Ascending aorta (tissue), 2 donors: ENCODE data around the gene PPP6R3. TPM values are rescaled to one million over a fixed set of nuclear protein-coding genes. Genes with fewer than 3 reads are reported as not detected.
A peak's percentile ranks its signal among the peaks of the same experiment; 100 is the strongest.

Experiments
- DNase-seq, 2 donors: peaks; one replicate each; pipeline ENCODE4 v3.0.0-alpha.2; 2019; ENCODE audit warnings: low spot score in 2 of 2
- H3K27ac ChIP-seq, 2 donors: fragments of 200-600 bp; sonication (generic); one replicate each; pipeline ENCODE4 v1.5.1; 2016 to 2017; ENCODE audit warnings: mild to moderate bottlenecking in 1 of 2
- H3K27me3 ChIP-seq: fragments of 200-600 bp; sonication (generic); one replicate; pipeline ENCODE4 v1.5.1; 2017
- H3K36me3 ChIP-seq, 2 donors: fragments of 200-600 bp; sonication (generic); one replicate each; pipeline ENCODE4 v1.5.1; 2016
- H3K4me1 ChIP-seq, 2 donors: fragments of 200-600 bp; sonication (generic); one replicate each; pipeline ENCODE4 v1.5.1; 2016 to 2017; ENCODE audit warnings: mild to moderate bottlenecking in 1 of 2
- H3K4me3 ChIP-seq, 2 donors: fragments of 200-600 bp; sonication (generic); one replicate each; pipeline ENCODE4 v1.5.1; 2016 to 2017; ENCODE audit warnings: mild to moderate bottlenecking in 1 of 2
- H3K9me3 ChIP-seq, 2 donors: fragments of 200-600 bp; sonication (generic); one replicate each; pipeline ENCODE4 v1.5.1; 2016
- intact Hi-C: fragments of 100-400 bp; cut with DNase I; formaldehyde crosslinking; loops from one replicate; pipeline ENCODE4 v1.15.1; 2023
- total RNA-seq: library from RNA; depleted of rRNA; stranded (reverse); fragments of >200 nt; gene quantifications from one replicate; pipeline ENCODE4 v1.1.0, GENCODE V29; 2016
- TF ChIP-seq, protein P1 (sequence below), 3 experiments: fragments of 200-600 bp in 2 of 3; fragments of 450-650 bp in 1 of 3; sonication (generic) in 2 of 3; IDR thresholded peaks; one replicate each; pipeline ENCODE4 v1.5.1; 2016 to 2019; ENCODE audit warnings: antibody characterized with exemption in 3 of 3, mild to moderate bottlenecking in 1 of 3, moderate library complexity in 1 of 3

Gene PPP6R3
- total RNA-seq, 1 donor from 2014 or later, result 94.7 TPM

DNA sequence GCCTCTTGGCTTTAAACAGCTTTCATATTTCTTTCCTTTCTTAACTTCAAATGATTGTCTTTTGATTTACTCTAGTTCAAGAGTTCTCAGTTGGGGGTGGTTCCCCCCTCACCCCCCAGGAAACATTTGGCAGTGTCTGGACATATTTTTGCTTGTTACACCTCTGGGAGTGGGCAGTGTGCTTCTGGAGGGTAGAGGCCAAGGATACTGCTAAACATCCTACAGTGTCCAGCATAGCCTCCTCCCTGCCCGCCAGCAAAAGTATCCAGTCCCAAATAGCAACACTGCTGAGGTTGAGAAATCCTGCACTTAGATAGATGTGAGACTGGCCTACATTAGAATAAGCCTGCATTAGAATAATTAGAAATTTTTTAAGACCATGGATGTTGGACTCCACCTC, 3.2 kb downstream of the PPP6R3 start:
- TF ChIP-seq, protein P1, sequence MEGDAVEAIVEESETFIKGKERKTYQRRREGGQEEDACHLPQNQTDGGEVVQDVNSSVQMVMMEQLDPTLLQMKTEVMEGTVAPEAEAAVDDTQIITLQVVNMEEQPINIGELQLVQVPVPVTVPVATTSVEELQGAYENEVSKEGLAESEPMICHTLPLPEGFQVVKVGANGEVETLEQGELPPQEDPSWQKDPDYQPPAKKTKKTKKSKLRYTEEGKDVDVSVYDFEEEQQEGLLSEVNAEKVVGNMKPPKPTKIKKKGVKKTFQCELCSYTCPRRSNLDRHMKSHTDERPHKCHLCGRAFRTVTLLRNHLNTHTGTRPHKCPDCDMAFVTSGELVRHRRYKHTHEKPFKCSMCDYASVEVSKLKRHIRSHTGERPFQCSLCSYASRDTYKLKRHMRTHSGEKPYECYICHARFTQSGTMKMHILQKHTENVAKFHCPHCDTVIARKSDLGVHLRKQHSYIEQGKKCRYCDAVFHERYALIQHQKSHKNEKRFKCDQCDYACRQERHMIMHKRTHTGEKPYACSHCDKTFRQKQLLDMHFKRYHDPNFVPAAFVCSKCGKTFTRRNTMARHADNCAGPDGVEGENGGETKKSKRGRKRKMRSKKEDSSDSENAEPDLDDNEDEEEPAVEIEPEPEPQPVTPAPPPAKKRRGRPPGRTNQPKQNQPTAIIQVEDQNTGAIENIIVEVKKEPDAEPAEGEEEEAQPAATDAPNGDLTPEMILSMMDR (IDR thresholded peaks at IDR 0.05), result no peak
- H3K4me1 ChIP-seq, result peaks cover 6 to 45% of the 10 kb centered on the region in 2 donors
- H3K27ac ChIP-seq, result no peak overlapping the region
- no peaks in the 10 kb centered on the region for H3K36me3 ChIP-seq
- intact Hi-C loops, result loop anchor here (10.0 kb wide), 1 partner anchor 429 kb away; the partner anchor contains the start of genes NDUFS8 and TCIRG1
- H3K4me3 ChIP-seq, result peak overlapping the region in 1 of 2 donors; percentile 74
- H3K27me3 ChIP-seq, result no peaks in the 10 kb centered on the region
- H3K9me3 ChIP-seq, result no peaks in the 10 kb centered on the region
- no peak for DNase-seq

DNA sequence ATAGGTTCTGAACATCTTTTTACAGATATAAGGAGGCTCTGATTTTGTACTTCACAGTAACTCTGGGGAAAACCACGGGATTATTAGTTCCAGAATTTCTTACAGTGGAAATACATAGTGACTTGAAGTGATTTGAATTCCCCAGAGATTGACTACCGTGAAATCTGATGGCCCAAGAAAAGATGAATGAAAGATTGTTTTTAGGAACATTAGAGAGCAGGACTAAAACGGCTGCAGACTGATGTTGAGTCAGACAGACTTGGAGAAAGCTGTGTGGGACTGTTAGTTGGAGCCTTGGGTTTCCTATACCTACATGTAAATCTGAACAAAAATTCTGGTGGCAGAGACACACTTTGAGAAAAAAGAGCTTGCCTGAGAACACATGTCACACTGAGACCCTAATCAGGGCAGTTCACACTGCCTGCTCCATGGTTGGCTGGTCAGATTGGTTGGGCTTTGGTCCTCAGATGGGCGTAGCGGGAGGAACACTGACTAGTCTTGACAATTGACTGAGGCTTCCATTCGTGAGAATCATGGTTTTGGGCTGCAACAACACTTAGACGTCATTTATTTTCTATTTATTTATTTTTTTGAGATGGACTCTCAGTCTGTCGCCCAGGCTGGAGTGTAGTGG, 6.8 kb downstream of the PPP6R3 start:
- H3K4me1 ChIP-seq, result peaks cover 16 to 67% of the 10 kb centered on the region in 2 donors
- H3K27me3 ChIP-seq, result no peaks in the 10 kb centered on the region
- H3K9me3 ChIP-seq, result no peaks in the 10 kb centered on the region
- no peaks in the 10 kb centered on the region for H3K36me3 ChIP-seq
- TF ChIP-seq, protein P1 (IDR thresholded peaks at IDR 0.05), result no peak
- H3K27ac ChIP-seq, result no peak overlapping the region
- intact Hi-C loops, result loop anchor here (10.0 kb wide), 1 partner anchor 433 kb away; the partner anchor contains the start of genes NDUFS8 and TCIRG1
- H3K4me3 ChIP-seq, result no peak overlapping the region
- no peak for DNase-seq

DNA sequence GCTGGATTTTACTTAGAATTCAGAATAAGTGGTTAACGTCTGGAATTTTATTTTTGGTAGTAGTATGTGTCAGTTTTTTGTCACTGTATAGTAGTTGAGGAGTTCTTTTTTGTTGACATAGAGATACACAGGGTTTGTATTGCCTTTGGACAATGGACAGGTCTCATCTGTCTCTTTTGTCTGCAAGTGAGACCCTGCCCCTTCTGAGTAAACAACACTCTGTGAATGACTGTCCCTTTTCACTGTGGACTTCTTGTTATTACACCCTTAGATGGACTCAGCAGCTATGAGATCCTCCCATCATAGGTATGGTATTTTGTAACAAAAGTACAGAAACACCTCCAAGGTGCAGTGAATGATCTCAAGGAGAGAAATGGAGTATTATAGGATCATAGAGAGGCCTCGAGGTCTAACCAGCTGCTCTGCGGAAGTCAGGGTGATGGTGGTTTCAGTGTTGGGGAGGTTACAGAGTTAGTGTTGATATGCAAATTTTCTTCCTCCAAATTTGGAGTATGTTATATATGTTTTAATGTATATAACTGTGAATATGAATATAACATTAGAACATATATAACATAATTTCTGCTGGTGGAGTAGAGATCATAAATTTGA, 7.8 kb downstream of the PPP6R3 start:
- Histone ChIP-seq H3K4me1 (peaks cover 11 to 62% of the 10 kb centered on the region in 2 donors), H3K4me3 (no peak overlapping the region), H3K36me3 (no peaks in the 10 kb centered on the region), H3K27ac (no peak overlapping the region), H3K27me3 (no peaks in the 10 kb centered on the region), H3K9me3 (no peaks in the 10 kb centered on the region)
- intact Hi-C loops, result loop anchor here (10.0 kb wide), 1 partner anchor 434 kb away; the partner anchor contains the start of genes NDUFS8 and TCIRG1
- DNase-seq, result no peak
- TF ChIP-seq, protein P1 (IDR thresholded peaks at IDR 0.05), result no peak

DNA sequence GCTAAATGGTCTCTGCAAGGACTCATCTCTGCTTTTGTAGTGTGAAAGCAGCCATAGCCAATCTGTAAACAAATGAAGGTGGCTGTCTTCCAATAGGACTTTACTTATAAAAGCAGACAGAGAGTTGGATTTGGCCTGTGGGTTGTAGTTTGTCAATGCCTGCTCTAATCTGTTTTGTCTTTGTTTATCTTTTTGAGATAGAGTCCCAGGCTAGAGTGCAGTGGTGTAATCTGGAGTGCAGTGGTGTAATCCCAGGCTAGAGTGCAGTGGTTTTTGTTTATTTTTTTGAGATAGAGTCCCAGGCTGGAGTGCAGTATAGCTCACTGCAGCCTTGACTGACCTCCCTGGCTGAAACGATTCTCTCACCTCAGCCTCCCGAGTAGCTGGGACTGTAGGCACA, 8.6 kb downstream of the PPP6R3 start:
- Histone ChIP-seq H3K27me3 (no peaks in the 10 kb centered on the region), H3K36me3 (no peaks in the 10 kb centered on the region), H3K9me3 (no peaks in the 10 kb centered on the region), H3K4me3 (no peak overlapping the region), H3K4me1 (peaks cover 11 to 59% of the 10 kb centered on the region in 2 donors), H3K27ac (no peak overlapping the region)
- TF ChIP-seq, protein P1 (IDR thresholded peaks at IDR 0.05), result no peak
- intact Hi-C loops, result loop anchor here (10.0 kb wide), 1 partner anchor 434 kb away; the partner anchor contains the start of genes NDUFS8 and TCIRG1
- DNase-seq, result no peak

DNA sequence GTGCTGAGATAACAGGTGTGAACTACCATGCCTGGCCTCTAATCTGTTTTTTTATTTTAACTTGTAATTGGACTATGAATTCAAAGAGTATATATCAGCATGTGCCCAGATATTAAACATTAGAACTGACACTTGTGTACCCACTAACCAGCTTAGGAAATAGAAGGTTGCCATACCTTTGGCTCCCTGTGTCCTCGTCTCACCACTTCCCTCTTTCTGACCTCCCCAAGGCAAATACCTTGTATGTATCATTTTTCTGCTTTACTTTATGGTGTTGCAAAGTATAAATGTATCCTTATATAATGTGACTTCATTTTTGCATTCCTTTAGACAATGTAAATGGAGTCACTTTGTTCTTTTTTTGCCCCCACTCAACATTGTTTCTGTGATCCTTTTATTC, 9.1 kb downstream of the PPP6R3 start:
- Histone ChIP-seq H3K27ac (no peak overlapping the region), H3K27me3 (no peaks in the 10 kb centered on the region), H3K4me1 (peaks cover 11 to 60% of the 10 kb centered on the region in 2 donors), H3K36me3 (no peaks in the 10 kb centered on the region), H3K9me3 (no peaks in the 10 kb centered on the region), H3K4me3 (no peak overlapping the region)
- intact Hi-C loops, result loop anchor here (10.0 kb wide), 1 partner anchor 435 kb away; the partner anchor contains the start of genes NDUFS8 and TCIRG1
- DNase-seq, result no peak
- TF ChIP-seq, protein P1 (IDR thresholded peaks at IDR 0.05), result no peak
